GM19324 (cell line): ENCODE data around the gene PDZD2.
"Not testable (repeated sequence)": the region's sequence is repeated elsewhere in the genome, so short reads cannot be mapped to it uniquely, and the experiment has no call there.

Experiments
- ATAC-seq: cut with Tn5 transposase; IDR thresholded peaks from one replicate; pipeline ENCODE4 v1.9.1; 2021; ENCODE audit warnings: mild to moderate bottlenecking, moderate library complexity; ENCODE audit not compliant: unreplicated experiment, low FRiP score

The PDZD2 gene

DNA sequence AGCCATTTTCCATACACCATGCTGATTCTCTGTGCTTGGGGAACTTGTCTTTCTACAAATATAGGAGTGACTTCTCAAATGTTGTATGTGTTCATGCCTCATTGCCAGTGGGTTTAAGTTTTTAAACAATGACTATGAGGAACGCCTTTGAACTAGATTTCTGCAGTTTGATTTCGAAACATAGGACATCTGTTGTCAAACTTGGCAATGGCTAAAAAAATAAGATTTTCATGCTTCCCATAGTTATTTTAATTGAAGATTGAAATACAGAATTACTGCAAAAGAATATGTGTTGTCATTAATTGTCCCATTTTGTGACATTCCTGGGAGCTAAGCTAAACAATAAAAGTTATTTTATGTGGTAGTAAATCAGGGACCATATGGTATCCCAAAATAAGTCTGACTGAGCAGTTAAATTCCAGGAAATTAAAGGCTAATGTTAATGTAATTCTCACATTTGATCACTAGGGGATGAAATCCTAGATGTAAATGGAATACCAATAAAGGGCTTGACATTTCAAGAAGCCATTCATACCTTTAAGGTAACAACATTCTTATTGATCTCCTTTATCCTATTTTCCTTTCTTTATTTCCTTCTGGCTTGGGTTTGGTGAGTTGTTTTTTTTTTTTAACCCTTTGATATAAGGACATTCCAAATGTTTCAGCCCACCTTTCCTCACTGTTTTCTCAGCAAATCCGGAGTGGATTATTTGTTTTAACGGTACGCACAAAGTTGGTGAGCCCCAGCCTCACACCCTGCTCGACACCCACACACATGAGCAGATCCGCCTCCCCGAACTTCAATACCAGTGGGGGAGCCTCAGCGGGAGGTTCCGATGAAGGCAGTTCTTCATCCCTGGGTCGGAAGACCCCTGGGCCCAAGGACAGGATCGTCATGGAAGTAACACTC, 418.5 kb downstream of the PDZD2 start:
- no peak for ATAC-seq

GRCh38 chr5:32058101-32058500, 419.2 kb downstream of the PDZD2 start:
- no peak for ATAC-seq

- ATAC-seq: no peak
Observed at GRCh38 chr5:32058997-32059396, 420.1 kb downstream of the PDZD2 start.

DNA sequence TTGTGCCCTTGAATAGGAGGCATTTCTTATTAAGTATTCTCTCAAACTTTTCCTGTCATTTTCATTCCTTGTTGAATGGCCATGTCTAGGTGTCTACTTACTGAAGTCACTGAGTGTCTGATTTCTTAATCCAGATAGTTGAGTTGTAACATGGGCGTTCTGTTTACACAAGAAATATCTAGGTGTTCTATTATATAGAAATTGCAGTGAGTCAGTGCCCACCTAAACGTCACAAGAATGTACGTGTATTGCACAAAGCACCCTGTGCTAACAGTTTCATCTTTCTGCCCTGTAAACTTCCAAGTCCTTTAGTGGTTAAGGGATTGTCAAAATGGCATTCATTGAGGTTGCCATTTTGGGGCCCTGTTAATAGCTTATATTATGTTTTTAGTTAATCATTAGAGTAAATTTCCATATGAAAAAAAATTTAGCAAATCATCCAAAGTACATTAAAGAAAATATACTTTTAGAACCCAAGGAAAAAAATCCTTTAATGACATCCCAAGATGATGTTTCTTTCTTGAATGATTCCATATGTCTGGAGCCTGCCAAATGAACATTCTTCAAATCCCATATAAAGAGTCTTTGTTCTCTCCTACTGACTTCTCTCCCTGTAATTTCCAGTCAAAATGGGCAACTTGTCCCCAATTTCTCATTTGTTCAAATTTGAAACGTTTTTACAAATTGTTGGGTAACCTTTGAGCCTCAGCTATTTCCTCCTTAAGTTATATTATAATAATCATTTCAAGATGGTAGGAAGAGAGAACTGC, 421.0 kb downstream of the PDZD2 start:
- ATAC-seq: no peak

- ATAC-seq: no peak
Observed at GRCh38 chr5:32061236-32061635, 422.3 kb downstream of the PDZD2 start.

GRCh38 chr5:32066448-32066847, 427.5 kb downstream of the PDZD2 start:
- no peak for ATAC-seq

DNA sequence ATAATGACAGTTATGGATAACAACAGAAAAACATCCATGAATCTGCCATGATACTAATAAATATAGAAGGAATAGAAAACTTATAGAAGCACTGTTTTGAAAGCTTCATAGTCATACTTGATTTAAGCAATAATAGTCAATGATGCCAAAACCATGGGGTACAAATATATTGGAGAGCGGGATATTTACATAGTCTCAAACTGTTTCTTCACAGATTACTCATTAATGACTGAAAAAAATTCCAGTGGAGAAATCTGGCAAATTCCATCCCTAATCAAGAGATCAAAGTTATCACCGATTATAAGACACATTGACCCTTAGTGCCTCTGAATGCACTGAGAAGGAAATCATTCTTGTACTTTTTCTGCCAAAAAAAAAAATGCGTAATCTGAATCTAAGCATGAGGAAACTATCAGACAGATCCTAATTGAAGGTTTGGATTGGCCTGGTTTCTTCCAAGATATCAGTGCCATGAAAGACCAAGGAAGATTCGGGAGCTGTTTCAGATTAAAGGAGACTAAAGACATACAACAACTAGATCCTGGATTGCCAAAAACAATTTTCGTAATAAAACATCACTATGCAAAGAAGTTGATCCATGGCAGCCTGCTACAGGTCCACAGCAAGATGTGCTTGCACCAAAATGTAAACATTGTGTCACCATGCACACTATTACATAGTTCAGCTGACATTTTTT, 429.0 kb downstream of the PDZD2 start:
- ATAC-seq: no peak

DNA sequence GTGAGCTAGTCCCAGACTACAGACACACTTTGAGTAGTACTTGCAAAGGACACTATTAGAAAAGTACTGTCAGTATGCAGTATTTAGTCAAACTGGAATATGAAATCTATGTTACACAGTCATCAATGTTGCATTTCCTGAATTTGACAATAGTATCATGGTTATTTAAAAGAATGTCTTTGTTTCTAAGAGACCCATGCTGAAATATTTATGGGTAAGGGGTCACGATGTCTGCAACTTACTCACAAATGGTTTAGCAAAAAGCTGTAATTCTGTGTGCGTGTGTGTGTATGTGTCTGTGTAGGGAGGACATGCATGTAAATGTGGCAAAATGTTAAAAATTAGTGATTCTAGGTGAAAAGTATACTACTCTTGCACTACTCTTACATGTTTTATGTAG, 429.6 kb downstream of the PDZD2 start:
- ATAC-seq: no peak

- ATAC-seq: no peak
Observed at GRCh38 chr5:32069396-32069795, 430.5 kb downstream of the PDZD2 start.

GRCh38 chr5:32071351-32071944, 432.5 kb downstream of the PDZD2 start:
- no peak for ATAC-seq

- ATAC-seq: no peak
Observed at GRCh38 chr5:32072054-32072453, 433.1 kb downstream of the PDZD2 start.

DNA sequence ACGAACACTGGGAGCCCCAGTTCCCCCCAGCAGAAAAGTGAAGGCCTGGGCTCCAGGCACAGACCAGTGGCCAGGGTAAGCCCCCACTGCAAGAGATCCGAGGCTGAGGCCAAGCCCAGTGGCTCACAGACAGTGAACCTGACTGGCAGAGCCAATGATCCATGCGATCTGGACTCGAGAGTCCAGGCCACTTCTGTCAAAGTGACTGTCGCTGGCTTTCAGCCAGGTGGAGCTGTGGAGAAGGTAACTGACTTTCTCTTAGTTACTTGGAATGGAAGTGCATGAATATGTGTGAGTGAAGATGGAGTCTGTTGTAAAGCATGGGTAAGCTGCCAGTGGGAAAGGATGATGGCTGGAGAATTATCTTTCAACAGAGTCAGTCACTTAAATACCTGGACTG, 435.5 kb downstream of the PDZD2 start:
- no peak for ATAC-seq

DNA sequence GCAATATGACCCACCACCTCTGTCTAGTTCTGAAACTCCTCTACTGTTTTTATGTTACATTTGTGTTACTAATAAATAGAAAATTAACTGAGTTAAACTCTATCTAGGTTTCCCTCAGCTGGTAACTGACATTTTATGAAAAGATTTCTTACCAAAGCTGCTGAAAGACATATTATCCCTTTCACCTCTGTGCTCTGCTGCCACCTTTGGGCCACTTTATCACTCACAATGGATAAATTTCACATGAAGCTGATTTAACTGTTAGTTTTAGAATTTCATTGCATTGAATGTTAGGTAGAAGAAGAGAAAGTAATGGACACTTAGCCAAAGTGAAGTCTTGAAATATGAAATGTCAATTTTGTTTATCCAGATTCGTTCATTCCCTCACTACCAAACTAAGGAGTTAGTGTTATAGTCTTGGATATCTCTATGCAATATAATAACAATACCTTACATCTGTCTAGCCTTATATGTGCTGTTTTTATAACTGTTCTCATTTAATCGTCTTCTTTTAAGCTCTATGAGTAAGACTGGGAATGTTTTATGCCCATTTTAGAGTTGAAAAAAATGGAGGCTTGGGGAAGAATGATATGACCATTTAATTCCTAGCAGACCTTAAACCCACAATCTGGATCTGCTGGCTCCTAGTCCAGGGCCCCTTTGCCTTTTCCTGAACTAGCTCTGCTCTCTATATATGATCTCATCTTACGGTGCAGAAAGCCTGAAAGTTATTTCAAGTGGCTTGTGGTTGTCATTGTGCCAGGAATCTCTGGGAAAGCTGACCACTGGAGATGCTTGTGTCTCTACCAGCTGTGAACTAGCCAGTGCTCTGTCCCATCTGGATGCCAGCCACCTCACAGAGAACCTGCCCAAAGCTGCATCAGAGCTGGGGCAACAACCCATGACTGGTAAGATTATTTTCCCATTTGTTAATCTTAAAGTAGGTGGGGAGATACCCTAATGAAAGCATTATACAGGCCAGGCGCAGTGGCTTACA, 438.1 kb downstream of the PDZD2 start:
- ATAC-seq: no peak

- not testable (repeated sequence) for ATAC-seq
Observed at GRCh38 chr5:32078855-32079254, 439.9 kb downstream of the PDZD2 start.

DNA sequence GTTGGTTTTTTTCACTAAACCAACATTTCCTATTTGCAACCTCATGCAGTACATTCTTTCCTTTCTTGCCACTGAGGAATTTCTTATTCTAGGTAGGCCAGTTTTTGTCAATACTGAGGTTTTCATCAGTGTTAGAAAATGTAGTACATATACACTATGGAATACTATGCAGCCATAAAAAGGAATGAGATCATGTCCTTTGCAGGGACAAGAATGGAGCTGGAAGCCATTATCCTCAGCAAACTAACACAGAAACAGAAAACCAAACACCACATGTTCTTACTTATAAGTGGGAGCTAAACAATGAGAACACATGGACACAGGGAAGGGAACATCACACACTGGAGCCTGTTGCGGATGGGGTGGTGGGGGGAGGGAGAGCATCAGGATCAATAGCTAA, 441.6 kb downstream of the PDZD2 start:
- ATAC-seq: not testable (repeated sequence)

DNA sequence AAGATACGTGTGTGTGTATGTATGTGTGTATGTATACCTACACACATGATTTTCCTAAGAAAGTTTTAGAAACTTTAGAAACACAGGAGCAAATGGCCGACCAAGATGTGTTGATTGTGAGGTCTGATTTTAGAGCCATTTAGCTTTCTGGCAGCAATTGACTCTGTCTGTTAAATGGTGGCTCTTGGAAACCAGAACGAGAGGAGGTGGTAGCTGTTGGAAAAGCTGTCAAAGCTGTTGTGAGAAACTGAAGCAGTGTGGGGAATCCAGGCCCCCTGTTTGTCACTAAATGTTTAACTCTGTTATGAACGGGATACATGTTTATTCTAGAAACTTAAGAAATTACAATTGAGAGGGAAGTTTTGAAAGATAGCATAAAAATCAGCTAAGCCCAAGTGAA, 443.8 kb downstream of the PDZD2 start:
- ATAC-seq: no peak

DNA sequence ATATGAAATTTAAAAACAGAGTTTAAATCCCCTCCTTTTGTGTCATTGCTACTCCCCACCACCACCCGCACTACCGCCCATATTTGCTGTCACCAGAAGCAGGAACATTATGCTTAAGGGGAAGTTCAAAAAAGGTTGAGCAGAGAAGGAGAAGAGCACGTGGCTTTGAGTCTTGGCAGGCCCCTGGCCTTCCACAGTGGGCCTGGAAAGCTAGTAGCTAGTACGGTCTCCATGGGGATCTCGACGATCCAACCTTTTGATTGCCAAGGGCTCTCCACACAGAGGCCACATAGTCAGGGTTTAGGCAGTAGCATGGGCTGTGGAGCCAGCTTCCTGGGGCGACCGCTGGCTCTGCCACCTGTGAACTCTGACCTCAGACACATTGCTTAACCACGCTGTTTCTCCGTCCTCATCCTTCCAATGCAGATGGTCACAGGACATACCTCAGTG, 445.1 kb downstream of the PDZD2 start:
- ATAC-seq: no peak

- no peak for ATAC-seq
Observed at GRCh38 chr5:32087086-32088082, 448.5 kb downstream of the PDZD2 start.
